Measurements from ENCODE around the gene BRD4. TPM values are rescaled to one million over a fixed set of nuclear protein-coding genes. Genes with fewer than 3 reads are reported as not detected.

The BRD4 gene
- total RNA-seq, 1 donor from 2014 or later = 104 TPM

DNA sequence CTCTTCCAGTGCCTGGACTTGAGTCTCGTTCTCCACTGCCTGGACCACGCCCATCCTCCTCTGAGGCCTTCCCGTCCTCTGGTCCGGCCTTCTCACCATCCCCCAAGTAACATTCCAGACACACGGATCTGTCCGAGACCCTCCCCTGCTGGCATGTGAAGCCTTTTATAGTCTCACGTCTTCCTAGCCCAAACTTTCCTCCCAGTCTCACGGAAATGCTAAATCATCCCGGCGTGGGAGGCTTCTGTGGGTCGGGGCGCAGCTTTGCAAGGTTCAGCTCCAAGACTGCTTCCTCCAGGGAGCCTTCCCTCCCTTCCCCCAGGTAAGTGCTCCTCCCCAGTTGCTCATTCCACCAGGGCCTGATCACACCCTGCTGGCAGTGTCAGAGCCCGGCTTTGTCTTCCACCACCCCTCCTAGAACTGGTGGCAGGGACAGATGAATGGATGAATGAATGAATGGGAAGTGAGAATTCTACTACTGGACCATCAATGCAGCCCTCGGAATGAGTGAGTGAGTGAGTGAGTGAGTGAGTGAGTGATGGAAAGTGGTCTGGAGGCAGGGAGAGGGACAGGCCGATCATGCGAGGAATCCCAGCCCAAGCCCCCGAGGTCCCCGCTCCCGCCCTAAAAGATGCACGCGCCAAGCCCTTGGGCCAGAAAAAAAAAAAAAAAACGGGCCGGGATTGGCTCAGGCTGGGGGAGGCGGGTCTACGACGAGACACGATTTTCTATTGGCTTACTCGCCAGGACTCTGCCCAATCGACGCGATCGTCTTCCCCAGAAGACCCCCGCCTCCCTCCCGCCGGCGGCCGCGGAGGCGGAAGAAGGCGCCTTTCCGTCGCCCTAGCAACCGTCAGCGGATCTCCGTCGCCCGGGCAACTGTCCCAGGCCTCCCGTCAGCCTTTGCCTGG lies 109.3 kb downstream of the BRD4 start:
- no peak overlapping the region for H3K27ac ChIP-seq
- H3K36me3 ChIP-seq = no peaks in the 10 kb centered on the region
- peaks cover 18% of the 10 kb centered on the region for H3K4me1 ChIP-seq
- intact Hi-C loops (cut with DNase I) = no loop called here
- ATAC-seq (peak; percentile 95 to 97), DNase-seq (peak; percentile 91)
- H3K27me3 ChIP-seq (ENCODE audit: low read depth) = no peaks in the 10 kb centered on the region
- H3K9me3 ChIP-seq = no peaks in the 10 kb centered on the region
- peak overlapping the region; percentile 62 for H3K4me3 ChIP-seq
- TF ChIP-seq CTCF (IDR thresholded peaks at IDR 0.05) = no peak

DNA sequence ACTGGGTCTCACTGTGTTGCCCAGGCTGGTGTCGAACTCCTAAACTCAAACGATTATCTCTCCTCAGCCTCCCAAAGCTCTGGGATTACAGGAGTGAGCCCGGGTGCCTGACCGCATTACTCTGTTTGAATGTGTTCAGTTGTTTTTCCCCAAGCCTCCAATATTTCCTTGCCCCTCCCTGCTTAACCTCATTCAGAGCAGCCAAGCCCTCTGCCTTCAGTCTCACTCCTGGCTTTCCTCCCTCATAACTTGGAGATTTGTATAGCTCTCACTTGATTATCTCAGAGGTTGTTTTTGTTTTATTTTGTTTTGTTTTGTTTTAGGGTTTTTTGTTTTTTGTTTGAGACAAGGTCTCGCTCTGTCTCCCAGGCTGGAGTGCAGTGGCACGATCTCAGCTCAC lies 111.5 kb downstream of the BRD4 start:
- TF ChIP-seq CTCF (IDR thresholded peaks at IDR 0.05) = no peak
- no peak for ATAC-seq
- Histone ChIP-seq H3K27ac (no peak overlapping the region), H3K36me3 (no peaks in the 10 kb centered on the region), H3K9me3 (no peaks in the 10 kb centered on the region), H3K4me3 (no peak overlapping the region), H3K4me1 (peaks cover 18% of the 10 kb centered on the region), H3K27me3 (ENCODE audit: low read depth) (no peaks in the 10 kb centered on the region)
- no peak for DNase-seq
- intact Hi-C loops (cut with DNase I) = no loop called here

- no peak for ATAC-seq
- Histone ChIP-seq H3K4me3 (no peak overlapping the region), H3K9me3 (no peaks in the 10 kb centered on the region), H3K36me3 (no peaks in the 10 kb centered on the region), H3K4me1 (peaks cover 13% of the 10 kb centered on the region), H3K27me3 (ENCODE audit: low read depth) (no peaks in the 10 kb centered on the region), H3K27ac (no peak overlapping the region)
- intact Hi-C loops (cut with DNase I) = no loop called here
- no peak for DNase-seq
- no peak for TF ChIP-seq CTCF (IDR thresholded peaks at IDR 0.05)
These were observed 113.8 kb downstream of the BRD4 start for GRCh38 chr19:15218501-15218900.

DNA sequence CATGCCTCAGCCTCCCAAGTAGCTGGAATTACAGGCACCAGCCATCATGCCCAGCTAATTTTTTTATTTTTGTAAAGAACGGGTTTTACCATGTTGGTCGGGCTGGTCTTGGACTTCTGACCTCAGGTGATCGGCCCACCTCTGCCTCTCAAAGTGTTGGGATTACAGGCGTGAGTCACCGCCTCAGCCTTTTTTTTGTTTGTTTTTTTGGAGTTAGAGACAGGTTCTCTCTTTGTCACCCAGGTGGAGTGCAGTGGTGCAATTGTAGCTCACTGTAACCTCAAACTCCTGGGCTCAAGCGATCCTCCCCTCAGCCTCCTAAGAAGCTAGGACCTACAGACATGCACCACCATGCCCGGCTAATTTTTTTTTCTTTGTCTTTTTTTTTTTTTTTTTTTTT lies 116.0 kb downstream of the BRD4 start:
- ATAC-seq = no peak
- Histone ChIP-seq H3K9me3 (no peaks in the 10 kb centered on the region), H3K27ac (no peak overlapping the region), H3K4me1 (no peaks in the 10 kb centered on the region), H3K36me3 (no peaks in the 10 kb centered on the region), H3K4me3 (no peak overlapping the region), H3K27me3 (ENCODE audit: low read depth) (no peaks in the 10 kb centered on the region)
- TF ChIP-seq CTCF (IDR thresholded peaks at IDR 0.05) = no peak
- no peak for DNase-seq
- intact Hi-C loops (cut with DNase I) = no loop called here

DNA sequence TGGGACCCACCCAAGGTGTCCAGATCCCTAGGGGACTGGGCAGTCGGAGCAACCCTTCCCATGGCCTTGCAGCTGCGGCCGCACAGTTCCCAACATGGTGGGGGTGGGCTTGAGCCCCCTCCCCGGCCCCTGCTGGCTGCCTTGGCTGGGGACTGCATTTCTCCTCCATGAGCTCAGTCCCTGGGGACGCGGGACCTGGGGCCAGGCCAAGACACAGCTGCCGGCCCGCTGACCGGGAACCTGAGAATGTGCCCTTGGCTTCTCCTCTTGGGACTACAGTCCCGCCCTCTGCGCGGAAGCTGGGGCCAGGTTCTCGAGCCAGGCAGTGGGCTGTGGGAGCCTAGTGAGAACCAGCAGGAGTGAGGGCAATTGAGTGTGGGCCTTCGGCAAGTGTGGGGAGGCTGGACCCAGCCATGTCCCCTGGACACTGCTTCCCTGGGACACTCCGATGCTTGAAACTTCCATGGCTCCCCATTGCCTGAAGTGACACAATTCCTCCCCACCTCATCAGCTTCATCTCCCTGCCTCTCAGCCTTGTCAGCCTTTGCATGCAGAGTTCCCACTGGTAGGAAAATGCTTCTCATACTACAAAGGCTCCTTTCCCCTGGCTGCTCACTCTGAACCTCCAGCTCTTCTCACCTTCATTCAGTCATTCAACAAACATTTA lies 118.5 kb downstream of the BRD4 start:
- Histone ChIP-seq H3K27me3 (ENCODE audit: low read depth) (no peaks in the 10 kb centered on the region), H3K4me3 (no peak overlapping the region), H3K36me3 (no peaks in the 10 kb centered on the region), H3K4me1 (no peaks in the 10 kb centered on the region), H3K9me3 (no peaks in the 10 kb centered on the region), H3K27ac (no peak overlapping the region)
- no peak for DNase-seq
- no peak for TF ChIP-seq CTCF (IDR thresholded peaks at IDR 0.05)
- intact Hi-C loops (cut with DNase I) = no loop called here
- ATAC-seq = peak in 1 of 2 donors; percentile 20

All from lower lobe of right lung (tissue), 2 donors.